WTC11 (cell line): ENCODE data around the gene CLIP3. TPM values are rescaled to one million over a fixed set of nuclear protein-coding genes. Genes with fewer than 3 reads are reported as not detected.

Source experiments
- ATAC-seq: fragments of 200-7000 bp; cut with Tn5 transposase; 2 replicates; pipeline ENCODE4 v1.10.0; 2021; ENCODE audit warnings: mild to moderate bottlenecking, moderate library complexity
- CTCF ChIA-PET: fragments of 300-600 bp; sonication (Branson Sonifier 250); formaldehyde crosslinking; loops from one replicate; lab custom pipeline; 2021; ENCODE audit warnings: antibody characterized with exemption; lab: Charles Lee
- POLR2A ChIA-PET: fragments of 350-600 bp; sonication (Branson Sonifier 250); formaldehyde crosslinking; loops from one replicate; lab custom pipeline; 2021; ENCODE audit warnings: antibody characterized with exemption; lab: Charles Lee
- DNase-seq: peaks from one replicate; pipeline ENCODE4 v3.0.0; 2021; ENCODE audit warnings: low spot score
- H3K27ac Mint-ChIP-seq: 2 replicates; pipeline ENCODE4 v1.8.0; 2021; ENCODE audit warnings: mixed read lengths
- H3K27me3 Mint-ChIP-seq: 2 replicates; pipeline ENCODE4 v1.8.0; 2021; ENCODE audit warnings: low read depth, mild to moderate bottlenecking, moderate library complexity, mixed read lengths
- H3K36me3 Mint-ChIP-seq: 2 replicates; pipeline ENCODE4 v1.8.0; 2021; ENCODE audit warnings: mixed read lengths
- H3K4me1 Mint-ChIP-seq: 2 replicates; pipeline ENCODE4 v1.8.0; 2022; ENCODE audit warnings: mixed read lengths
- H3K4me3 Mint-ChIP-seq: 2 replicates; pipeline ENCODE4 v1.8.0; 2021; ENCODE audit warnings: mild to moderate bottlenecking, moderate library complexity, mixed read lengths
- H3K9me3 Mint-ChIP-seq: 2 replicates; pipeline ENCODE4 v1.8.0; 2021; ENCODE audit warnings: mixed read lengths
- EMX1 ChIP-seq: fragments of 250-450 bp; sonication (Bioruptor Pico); IDR thresholded peaks from 2 replicates; pipeline ENCODE4 v1.8.0; 2021; ENCODE audit warnings: mild to moderate bottlenecking
- GRHL2 ChIP-seq: fragments of 250-450 bp; sonication (Bioruptor Pico); IDR thresholded peaks from 2 replicates; pipeline ENCODE4 v1.8.0; 2022; ENCODE audit warnings: mild to moderate bottlenecking, moderate library complexity; ENCODE audit not compliant: insufficient replicate concordance, severe bottlenecking
- HMGA2 ChIP-seq: fragments of 250-450 bp; sonication (Bioruptor Pico); IDR thresholded peaks from 2 replicates; pipeline ENCODE4 v1.4.0; 2021; ENCODE audit warnings: mild to moderate bottlenecking, moderate library complexity
- NR1H2 ChIP-seq: sonication (generic); formaldehyde crosslinking; IDR thresholded peaks from 2 replicates; pipeline ENCODE4 v1.9.0; 2021; ENCODE audit warnings: mild to moderate bottlenecking, moderate library complexity, missing genetic modification reagents
- OVOL2 ChIP-seq: fragments of 250-450 bp; sonication (Bioruptor Pico); IDR thresholded peaks from 2 replicates; pipeline ENCODE4 v1.9.0; 2021; ENCODE audit warnings: mild to moderate bottlenecking, borderline replicate concordance
- SMAD3 ChIP-seq: sonication (generic); formaldehyde crosslinking; IDR thresholded peaks from 2 replicates; pipeline ENCODE4 v1.8.0; 2022; ENCODE audit warnings: missing genetic modification reagents, mild to moderate bottlenecking, borderline replicate concordance
- TCF7 ChIP-seq: sonication (generic); formaldehyde crosslinking; IDR thresholded peaks from 2 replicates; pipeline ENCODE4 v1.8.0; 2022; ENCODE audit warnings: mild to moderate bottlenecking, low read depth, missing genetic modification reagents, moderate library complexity
- ZBTB43 ChIP-seq: sonication (generic); formaldehyde crosslinking; IDR thresholded peaks from 2 replicates; pipeline ENCODE4 v1.8.1; 2023; ENCODE audit warnings: mild to moderate bottlenecking, missing genetic modification reagents
- ZNF423 ChIP-seq: fragments of 250-450 bp; sonication (Bioruptor Pico); IDR thresholded peaks from 2 replicates; pipeline ENCODE4 v2.1.2; 2022; ENCODE audit warnings: mild to moderate bottlenecking, moderate library complexity
- ZNF425 ChIP-seq: fragments of 250-450 bp; sonication (Bioruptor Pico); conservative IDR thresholded peaks from 2 replicates; pipeline ENCODE4 v1.9.0; 2021; ENCODE audit warnings: mild to moderate bottlenecking
- total RNA-seq: library from RNA; stranded (reverse); gene quantifications from 3 replicates; pipeline ENCODE4 v1.2.3, GENCODE V29; 2021
- TF ChIP-seq, protein P1 (sequence below): sonication (generic); formaldehyde crosslinking; IDR thresholded peaks from 2 replicates; pipeline ENCODE4 v1.8.0; 2022; ENCODE audit warnings: missing genetic modification reagents
- TF ChIP-seq, protein P2 (sequence below): sonication (generic); formaldehyde crosslinking; IDR thresholded peaks from 2 replicates; pipeline ENCODE4 v1.8.0; 2023; ENCODE audit warnings: missing genetic modification reagents, mild to moderate bottlenecking, borderline replicate concordance

Gene CLIP3
- total RNA-seq, 1 experiment from 2014 or later, result 16.2 TPM

DNA sequence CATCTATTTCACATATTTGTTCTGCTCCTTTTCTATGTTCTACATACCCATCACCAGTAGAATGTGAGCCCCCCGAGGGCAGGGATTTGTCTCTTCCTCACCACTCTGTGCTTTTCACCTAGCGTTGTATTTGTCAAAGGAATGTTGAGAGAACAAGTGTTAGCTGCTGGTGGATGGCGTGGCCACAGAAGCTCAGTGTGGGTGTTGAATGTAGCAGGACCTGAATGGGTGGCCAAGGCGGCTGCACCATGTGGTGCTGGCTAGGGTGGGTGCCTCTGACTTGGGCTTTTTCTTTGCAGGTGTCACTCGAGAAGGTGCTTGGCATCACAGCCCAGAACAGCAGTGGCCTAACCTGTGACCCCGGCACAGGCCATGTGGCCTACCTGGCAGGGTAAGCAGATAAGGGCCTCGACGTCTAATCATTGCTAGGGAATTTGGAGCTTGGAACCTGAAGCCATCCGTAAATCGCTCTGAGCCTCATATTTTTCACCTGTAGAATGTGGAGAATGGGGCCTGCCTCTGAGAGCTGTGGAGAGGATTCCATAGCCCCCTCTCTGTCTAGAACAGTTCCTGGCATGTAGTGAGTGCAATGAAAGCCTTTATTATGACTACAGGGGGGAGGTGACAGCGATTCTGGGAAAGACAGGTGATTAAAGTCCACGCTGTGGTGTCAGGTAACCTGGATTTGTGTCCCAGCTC is 26.0 kb upstream of the CLIP3 start:
- no peaks in the 10 kb centered on the region for H3K9me3 Mint-ChIP-seq
- H3K4me3 Mint-ChIP-seq, result no peak overlapping the region
- H3K4me1 Mint-ChIP-seq, result peaks cover 13% of the 10 kb centered on the region
- H3K27me3 Mint-ChIP-seq, result no peaks in the 10 kb centered on the region
- TF ChIP-seq EMX1 (CRISPR knock-in tag) (no peak), OVOL2 (CRISPR knock-in tag) (no peak), ZNF423 (CRISPR knock-in tag) (no peak), NR1H2 (CRISPR knock-in tag) (no peak), TCF7 (CRISPR knock-in tag) (no peak), GRHL2 (CRISPR knock-in tag) (no peak), HMGA2 (CRISPR knock-in tag) (no peak), ZBTB43 (no peak), SMAD3 (no peak), ZNF425 (no peak)
- TF ChIP-seq, protein P1, sequence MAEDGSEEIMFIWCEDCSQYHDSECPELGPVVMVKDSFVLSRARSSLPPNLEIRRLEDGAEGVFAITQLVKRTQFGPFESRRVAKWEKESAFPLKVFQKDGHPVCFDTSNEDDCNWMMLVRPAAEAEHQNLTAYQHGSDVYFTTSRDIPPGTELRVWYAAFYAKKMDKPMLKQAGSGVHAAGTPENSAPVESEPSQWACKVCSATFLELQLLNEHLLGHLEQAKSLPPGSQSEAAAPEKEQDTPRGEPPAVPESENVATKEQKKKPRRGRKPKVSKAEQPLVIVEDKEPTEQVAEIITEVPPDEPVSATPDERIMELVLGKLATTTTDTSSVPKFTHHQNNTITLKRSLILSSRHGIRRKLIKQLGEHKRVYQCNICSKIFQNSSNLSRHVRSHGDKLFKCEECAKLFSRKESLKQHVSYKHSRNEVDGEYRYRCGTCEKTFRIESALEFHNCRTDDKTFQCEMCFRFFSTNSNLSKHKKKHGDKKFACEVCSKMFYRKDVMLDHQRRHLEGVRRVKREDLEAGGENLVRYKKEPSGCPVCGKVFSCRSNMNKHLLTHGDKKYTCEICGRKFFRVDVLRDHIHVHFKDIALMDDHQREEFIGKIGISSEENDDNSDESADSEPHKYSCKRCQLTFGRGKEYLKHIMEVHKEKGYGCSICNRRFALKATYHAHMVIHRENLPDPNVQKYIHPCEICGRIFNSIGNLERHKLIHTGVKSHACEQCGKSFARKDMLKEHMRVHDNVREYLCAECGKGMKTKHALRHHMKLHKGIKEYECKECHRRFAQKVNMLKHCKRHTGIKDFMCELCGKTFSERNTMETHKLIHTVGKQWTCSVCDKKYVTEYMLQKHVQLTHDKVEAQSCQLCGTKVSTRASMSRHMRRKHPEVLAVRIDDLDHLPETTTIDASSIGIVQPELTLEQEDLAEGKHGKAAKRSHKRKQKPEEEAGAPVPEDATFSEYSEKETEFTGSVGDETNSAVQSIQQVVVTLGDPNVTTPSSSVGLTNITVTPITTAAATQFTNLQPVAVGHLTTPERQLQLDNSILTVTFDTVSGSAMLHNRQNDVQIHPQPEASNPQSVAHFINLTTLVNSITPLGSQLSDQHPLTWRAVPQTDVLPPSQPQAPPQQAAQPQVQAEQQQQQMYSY (CRISPR knock-in tag), result no peak
- TF ChIP-seq, protein P2, sequence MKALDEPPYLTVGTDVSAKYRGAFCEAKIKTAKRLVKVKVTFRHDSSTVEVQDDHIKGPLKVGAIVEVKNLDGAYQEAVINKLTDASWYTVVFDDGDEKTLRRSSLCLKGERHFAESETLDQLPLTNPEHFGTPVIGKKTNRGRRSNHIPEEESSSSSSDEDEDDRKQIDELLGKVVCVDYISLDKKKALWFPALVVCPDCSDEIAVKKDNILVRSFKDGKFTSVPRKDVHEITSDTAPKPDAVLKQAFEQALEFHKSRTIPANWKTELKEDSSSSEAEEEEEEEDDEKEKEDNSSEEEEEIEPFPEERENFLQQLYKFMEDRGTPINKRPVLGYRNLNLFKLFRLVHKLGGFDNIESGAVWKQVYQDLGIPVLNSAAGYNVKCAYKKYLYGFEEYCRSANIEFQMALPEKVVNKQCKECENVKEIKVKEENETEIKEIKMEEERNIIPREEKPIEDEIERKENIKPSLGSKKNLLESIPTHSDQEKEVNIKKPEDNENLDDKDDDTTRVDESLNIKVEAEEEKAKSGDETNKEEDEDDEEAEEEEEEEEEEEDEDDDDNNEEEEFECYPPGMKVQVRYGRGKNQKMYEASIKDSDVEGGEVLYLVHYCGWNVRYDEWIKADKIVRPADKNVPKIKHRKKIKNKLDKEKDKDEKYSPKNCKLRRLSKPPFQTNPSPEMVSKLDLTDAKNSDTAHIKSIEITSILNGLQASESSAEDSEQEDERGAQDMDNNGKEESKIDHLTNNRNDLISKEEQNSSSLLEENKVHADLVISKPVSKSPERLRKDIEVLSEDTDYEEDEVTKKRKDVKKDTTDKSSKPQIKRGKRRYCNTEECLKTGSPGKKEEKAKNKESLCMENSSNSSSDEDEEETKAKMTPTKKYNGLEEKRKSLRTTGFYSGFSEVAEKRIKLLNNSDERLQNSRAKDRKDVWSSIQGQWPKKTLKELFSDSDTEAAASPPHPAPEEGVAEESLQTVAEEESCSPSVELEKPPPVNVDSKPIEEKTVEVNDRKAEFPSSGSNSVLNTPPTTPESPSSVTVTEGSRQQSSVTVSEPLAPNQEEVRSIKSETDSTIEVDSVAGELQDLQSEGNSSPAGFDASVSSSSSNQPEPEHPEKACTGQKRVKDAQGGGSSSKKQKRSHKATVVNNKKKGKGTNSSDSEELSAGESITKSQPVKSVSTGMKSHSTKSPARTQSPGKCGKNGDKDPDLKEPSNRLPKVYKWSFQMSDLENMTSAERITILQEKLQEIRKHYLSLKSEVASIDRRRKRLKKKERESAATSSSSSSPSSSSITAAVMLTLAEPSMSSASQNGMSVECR (CRISPR knock-in tag), result no peak
- no peak for ATAC-seq
- ChIA-PET POLR2A (no interaction called here), CTCF (interaction anchor here (0.9 to 1.4 kb wide), 3 partner anchors 29 to 69 kb away, joined by 3 read pairs; partner anchors contain the start of gene ALKBH6)
- DNase-seq, result no peak
- peaks cover 25% of the 10 kb centered on the region for H3K36me3 Mint-ChIP-seq
- H3K27ac Mint-ChIP-seq, result no peak overlapping the region; the same call in 1 of the 2 replicates
